ENCODE results near the gene F2RL2. TPM values are rescaled to one million over a fixed set of nuclear protein-coding genes. Genes with fewer than 3 reads are reported as not detected.

The F2RL2 gene
- total RNA-seq, 4 donors from 2014 or later: 0.87 to 2.4 TPM; not detected in 2

DNA sequence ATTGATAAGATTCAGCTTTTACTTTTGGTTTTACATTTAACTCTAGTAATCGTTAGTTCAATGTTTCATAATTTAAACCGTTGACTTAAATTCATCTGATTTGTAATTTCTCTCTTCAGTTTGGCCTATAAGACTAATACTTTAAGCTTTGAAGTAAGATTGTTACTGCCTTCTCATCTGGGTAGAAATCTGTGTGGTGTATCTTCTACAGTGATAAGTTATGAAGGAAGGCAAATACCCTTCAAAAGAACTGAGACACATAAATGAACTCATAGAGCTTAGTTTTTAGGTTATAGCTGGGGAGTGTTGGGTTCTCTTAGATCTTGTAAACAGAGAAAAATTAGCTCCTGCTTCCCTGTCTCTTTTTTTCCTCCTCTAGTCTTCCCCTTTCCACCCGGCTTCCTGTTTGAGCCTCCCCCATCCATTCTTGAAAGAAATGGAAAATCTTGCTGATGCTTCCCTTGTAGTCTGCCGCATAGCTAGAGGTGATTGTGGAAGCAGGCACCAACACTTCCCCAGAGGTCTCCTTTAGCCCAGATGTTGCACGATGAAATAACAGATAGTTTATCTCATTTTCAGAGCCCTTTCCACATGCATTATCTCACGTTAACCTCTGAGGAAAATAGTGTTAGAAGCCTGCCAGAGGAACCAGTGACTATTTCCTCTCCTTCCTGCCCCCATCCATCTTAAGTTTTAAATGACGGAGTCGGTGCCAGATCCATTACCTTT lies 2.0 kb upstream of the F2RL2 start:
- WGBS, 2 donors: 57 to 60% methylated on average over 8 of the region's 8 CpGs
- TF ChIP-seq, protein P1, sequence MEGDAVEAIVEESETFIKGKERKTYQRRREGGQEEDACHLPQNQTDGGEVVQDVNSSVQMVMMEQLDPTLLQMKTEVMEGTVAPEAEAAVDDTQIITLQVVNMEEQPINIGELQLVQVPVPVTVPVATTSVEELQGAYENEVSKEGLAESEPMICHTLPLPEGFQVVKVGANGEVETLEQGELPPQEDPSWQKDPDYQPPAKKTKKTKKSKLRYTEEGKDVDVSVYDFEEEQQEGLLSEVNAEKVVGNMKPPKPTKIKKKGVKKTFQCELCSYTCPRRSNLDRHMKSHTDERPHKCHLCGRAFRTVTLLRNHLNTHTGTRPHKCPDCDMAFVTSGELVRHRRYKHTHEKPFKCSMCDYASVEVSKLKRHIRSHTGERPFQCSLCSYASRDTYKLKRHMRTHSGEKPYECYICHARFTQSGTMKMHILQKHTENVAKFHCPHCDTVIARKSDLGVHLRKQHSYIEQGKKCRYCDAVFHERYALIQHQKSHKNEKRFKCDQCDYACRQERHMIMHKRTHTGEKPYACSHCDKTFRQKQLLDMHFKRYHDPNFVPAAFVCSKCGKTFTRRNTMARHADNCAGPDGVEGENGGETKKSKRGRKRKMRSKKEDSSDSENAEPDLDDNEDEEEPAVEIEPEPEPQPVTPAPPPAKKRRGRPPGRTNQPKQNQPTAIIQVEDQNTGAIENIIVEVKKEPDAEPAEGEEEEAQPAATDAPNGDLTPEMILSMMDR (IDR thresholded peaks at IDR 0.05): no peak
- no peak for TF ChIP-seq POLR2A (IDR thresholded peaks at IDR 0.05)
- TF ChIP-seq EP300 (IDR thresholded peaks at IDR 0.05): no peak
- no peak for DNase-seq (ENCODE audit: low spot score in 2 of 2)
- no peak overlapping the region for H3K4me3 ChIP-seq
- no peak overlapping the region for H3K27ac ChIP-seq
- peaks cover 0 to 9% (median 0%) of the 10 kb centered on the region in 4 donors for H3K4me1 ChIP-seq
- H3K9me3 ChIP-seq: no peaks in the 10 kb centered on the region
- peaks cover 0 to 7% (median 0%) of the 10 kb centered on the region in 3 donors for H3K36me3 ChIP-seq
- H3K27me3 ChIP-seq: no peaks in the 10 kb centered on the region

GRCh38 chr5:76622076-76622475 lies 1.1 kb downstream of the F2RL2 start:
- peak overlapping the region in 3 of 4 donors; percentile 17 to 51 (median 21) for H3K27ac ChIP-seq
- peak overlapping the region in 2 of 4 donors; percentile 4 to 7 for H3K4me3 ChIP-seq

DNA sequence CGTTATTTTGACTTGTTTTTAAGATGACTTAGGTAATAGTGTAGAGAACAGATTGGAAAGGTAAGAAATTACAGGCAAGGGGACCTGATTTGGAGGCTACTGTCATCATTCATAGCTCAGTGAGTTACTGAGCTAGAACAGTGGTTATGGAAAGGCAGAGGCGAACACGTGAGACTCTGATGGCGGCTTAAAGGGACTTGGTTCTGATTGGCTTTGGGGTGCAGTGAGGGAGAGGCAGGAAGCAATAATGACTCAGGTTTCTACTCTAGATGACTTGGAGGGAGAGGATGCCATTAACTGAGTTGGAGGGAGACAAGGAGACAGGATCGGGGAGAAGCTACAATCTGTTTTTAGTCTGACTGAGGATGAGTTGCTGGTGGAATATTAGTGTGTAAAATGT lies 3.0 kb downstream of the F2RL2 start:
- no peaks in the 10 kb centered on the region for H3K36me3 ChIP-seq
- H3K4me3 ChIP-seq: no peak overlapping the region
- WGBS, 2 donors: 94 to 98% methylated on average over 5 of the region's 5 CpGs
- peak overlapping the region in 1 of 4 donors; percentile 58 for H3K27ac ChIP-seq
- no peaks in the 10 kb centered on the region for H3K9me3 ChIP-seq
- DNase-seq (ENCODE audit: low spot score in 2 of 2): no peak
- no peaks in the 10 kb centered on the region for H3K27me3 ChIP-seq
- H3K4me1 ChIP-seq: peaks cover 0 to 9% (median 0%) of the 10 kb centered on the region in 4 donors
- TF ChIP-seq POLR2A (IDR thresholded peaks at IDR 0.05) (no peak), EP300 (IDR thresholded peaks at IDR 0.05) (no peak)
- TF ChIP-seq, protein P1 (IDR thresholded peaks at IDR 0.05): no peak

More at GRCh38 chr5:76622076-76622475, 1.1 kb downstream of the F2RL2 start:
- Histone ChIP-seq H3K36me3 (no peaks in the 10 kb centered on the region), H3K4me1 (peaks cover 0 to 9% (median 0%) of the 10 kb centered on the region in 4 donors), H3K9me3 (no peaks in the 10 kb centered on the region), H3K27me3 (no peaks in the 10 kb centered on the region)
- no peak for DNase-seq (ENCODE audit: low spot score in 2 of 2)
- no peak for TF ChIP-seq POLR2A (IDR thresholded peaks at IDR 0.05)
- no peak for TF ChIP-seq EP300 (IDR thresholded peaks at IDR 0.05)
- TF ChIP-seq, protein P1 (IDR thresholded peaks at IDR 0.05): no peak
- 53 to 68% methylated on average over 5 of the region's 5 CpGs for WGBS, 2 donors

- no peak for TF ChIP-seq POLR2A (IDR thresholded peaks at IDR 0.05)
- TF ChIP-seq, protein P1 (IDR thresholded peaks at IDR 0.05): no peak
- TF ChIP-seq EP300 (IDR thresholded peaks at IDR 0.05): no peak
Observed at GRCh38 chr5:76617675-76618074, 5.5 kb downstream of the F2RL2 start.

DNA sequence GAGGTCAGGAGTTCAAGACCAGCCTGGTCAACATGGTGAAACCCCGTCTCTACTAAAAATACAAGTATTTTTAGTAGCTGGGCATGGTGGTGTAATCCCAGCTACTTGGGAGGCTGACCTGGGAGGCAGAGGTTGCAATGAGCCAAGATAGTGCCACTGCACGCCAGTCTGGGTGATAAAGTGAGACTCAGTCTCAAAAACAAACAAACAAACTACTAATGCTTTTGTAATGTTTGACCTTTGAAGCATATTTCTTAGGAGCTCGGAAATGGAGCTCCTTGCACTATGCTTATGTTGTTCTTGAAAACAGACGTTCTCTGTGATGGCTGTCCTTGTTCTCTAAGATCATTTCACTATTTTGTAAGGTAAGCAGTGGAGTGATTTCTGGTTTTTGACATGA lies 6.0 kb downstream of the F2RL2 start:
- Histone ChIP-seq H3K27me3 (no peaks in the 10 kb centered on the region), H3K9me3 (no peaks in the 10 kb centered on the region), H3K27ac (no peak overlapping the region), H3K4me3 (no peak overlapping the region), H3K36me3 (no peaks in the 10 kb centered on the region), H3K4me1 (no peaks in the 10 kb centered on the region)
- WGBS, 2 donors: 60 to 65% methylated on average over 4 of the region's 4 CpGs
- no peak for DNase-seq (ENCODE audit: low spot score in 2 of 2)
- no peak for TF ChIP-seq POLR2A (IDR thresholded peaks at IDR 0.05)
- TF ChIP-seq EP300 (IDR thresholded peaks at IDR 0.05): no peak
- TF ChIP-seq, protein P1 (IDR thresholded peaks at IDR 0.05): no peak

More at GRCh38 chr5:76617675-76618074, 5.5 kb downstream of the F2RL2 start:
- DNase-seq (ENCODE audit: low spot score in 2 of 2): no peak
- no peaks in the 10 kb centered on the region for H3K36me3 ChIP-seq
- no peaks in the 10 kb centered on the region for H3K27me3 ChIP-seq
- H3K9me3 ChIP-seq: no peaks in the 10 kb centered on the region
- 94 to 97% methylated on average over 4 of the region's 4 CpGs for WGBS, 2 donors
- peaks cover 0 to under 1% (median 0%) of the 10 kb centered on the region in 4 donors for H3K4me1 ChIP-seq
- H3K27ac ChIP-seq: no peak overlapping the region
- no peak overlapping the region for H3K4me3 ChIP-seq

Data from tibial nerve (tissue), 4 donors.